Spinal cord (tissue), 4 donors: ENCODE measurements around the gene S100A10. TPM values are rescaled to one million over a fixed set of nuclear protein-coding genes. Genes with fewer than 3 reads are reported as not detected.

Experiments used
- polyA plus RNA-seq, 2 donors: library from polyadenylated mRNA; unstranded; fragments of 120-200 nt; gene quantifications; one replicate each; pipeline ENCODE4 v1.2.1, GENCODE V29; 2013; ENCODE audit not compliant: insufficient read length in 2 of 2
- total RNA-seq, 2 donors: library from RNA; depleted of rRNA in 1 of 2; stranded (reverse); fragments of 120-200 nt in 1 of 2; fragments of >200 nt in 1 of 2; gene quantifications; one replicate each; pipeline versions ENCODE4 v1.2.3 to v1.2.4, GENCODE V29; 2013 to 2014

Gene S100A10
- total and polyA plus RNA-seq, 4 donors, result 110 to 262 (median 171) TPM

Other genes starting within 250 kb of the S100A10 start
- 10 to 100 TPM; 59.1 to 91.3 TPM for gene MRPL9, start 230.4 kb downstream of the S100A10 start, total RNA-seq
- gene MRPL9, start 230.4 kb downstream of the S100A10 start, polyA plus RNA-seq, result 10 to 100 TPM; 86.4 to 86.5 TPM
- gene TDRKH, start 203.4 kb downstream of the S100A10 start, total RNA-seq, result 10 to 100 TPM; 11.3 to 15.6 TPM
- gene TDRKH, start 203.4 kb downstream of the S100A10 start, polyA plus RNA-seq, result 10 to 100 TPM; 18.7 to 20.8 TPM
- 1 to 10 TPM in 1 of 2 donors, under 1 TPM in 1; 0.22 to 2.0 TPM for gene LINGO4, start 188.4 kb downstream of the S100A10 start, total RNA-seq
- 1 to 10 TPM in 1 of 2 donors, under 1 TPM in 1; 0.62 to 1.0 TPM for gene LINGO4, start 188.4 kb downstream of the S100A10 start, polyA plus RNA-seq
- under 1 TPM in 1 of 2 donors, not detected in 1; 0.44 TPM for gene RORC, start 162.1 kb downstream of the S100A10 start, total RNA-seq
- under 1 TPM; 0.15 to 0.17 TPM for gene RORC, start 162.1 kb downstream of the S100A10 start, polyA plus RNA-seq
- not detected for gene C2CD4D, start 154.0 kb downstream of the S100A10 start, total RNA-seq
- gene C2CD4D, start 154.0 kb downstream of the S100A10 start, polyA plus RNA-seq, result under 1 TPM; 0.74 to 0.97 TPM
- not detected for gene THEM5, start 140.1 kb downstream of the S100A10 start, total RNA-seq
- 1 to 10 TPM; 1.5 to 1.8 TPM for gene THEM5, start 140.1 kb downstream of the S100A10 start, polyA plus RNA-seq
- 10 to 100 TPM; 13.0 to 16.8 TPM for gene THEM4, start 84.3 kb downstream of the S100A10 start, total RNA-seq
- gene THEM4, start 84.3 kb downstream of the S100A10 start, polyA plus RNA-seq, result 10 to 100 TPM; 25.8 to 34.0 TPM
- gene S100A11, start 43.1 kb upstream of the S100A10 start, total RNA-seq, result 100 to 1,000 TPM in 1 of 2 donors, 10 to 100 TPM in 1; 17.7 to 153 TPM
- gene S100A11, start 43.1 kb upstream of the S100A10 start, polyA plus RNA-seq, result 10 to 100 TPM; 59.3 to 94.5 TPM
- gene TCHHL1, start 95.2 kb upstream of the S100A10 start, total RNA-seq, result not detected
- gene TCHHL1, start 95.2 kb upstream of the S100A10 start, polyA plus RNA-seq, result not detected
- gene TCHH, start 121.6 kb upstream of the S100A10 start, total RNA-seq, result under 1 TPM; 0.06 to 0.10 TPM
- gene TCHH, start 121.6 kb upstream of the S100A10 start, polyA plus RNA-seq, result under 1 TPM; 0.47 to 0.48 TPM
- not detected for gene RPTN, start 165.4 kb upstream of the S100A10 start, total RNA-seq
- gene RPTN, start 165.4 kb upstream of the S100A10 start, polyA plus RNA-seq, result not detected
- not detected for gene HRNR, start 230.3 kb upstream of the S100A10 start, total RNA-seq
- under 1 TPM; 0.03 to 0.59 TPM for gene HRNR, start 230.3 kb upstream of the S100A10 start, polyA plus RNA-seq